NOMO-1 (cell line): Measurements from ENCODE around the gene P4HA1.
"Not testable (repeated sequence)": the region's sequence is repeated elsewhere in the genome, so short reads cannot be mapped to it uniquely, and the experiment has no call there.

Experiments used
- DNase-seq, 2 experiments: peaks; one replicate each; lab custom pipeline; 2025; ENCODE audit not compliant: unreplicated experiment in 2 of 2; lab: John Stamatoyannopoulos, UW

P4HA1 gene

DNA sequence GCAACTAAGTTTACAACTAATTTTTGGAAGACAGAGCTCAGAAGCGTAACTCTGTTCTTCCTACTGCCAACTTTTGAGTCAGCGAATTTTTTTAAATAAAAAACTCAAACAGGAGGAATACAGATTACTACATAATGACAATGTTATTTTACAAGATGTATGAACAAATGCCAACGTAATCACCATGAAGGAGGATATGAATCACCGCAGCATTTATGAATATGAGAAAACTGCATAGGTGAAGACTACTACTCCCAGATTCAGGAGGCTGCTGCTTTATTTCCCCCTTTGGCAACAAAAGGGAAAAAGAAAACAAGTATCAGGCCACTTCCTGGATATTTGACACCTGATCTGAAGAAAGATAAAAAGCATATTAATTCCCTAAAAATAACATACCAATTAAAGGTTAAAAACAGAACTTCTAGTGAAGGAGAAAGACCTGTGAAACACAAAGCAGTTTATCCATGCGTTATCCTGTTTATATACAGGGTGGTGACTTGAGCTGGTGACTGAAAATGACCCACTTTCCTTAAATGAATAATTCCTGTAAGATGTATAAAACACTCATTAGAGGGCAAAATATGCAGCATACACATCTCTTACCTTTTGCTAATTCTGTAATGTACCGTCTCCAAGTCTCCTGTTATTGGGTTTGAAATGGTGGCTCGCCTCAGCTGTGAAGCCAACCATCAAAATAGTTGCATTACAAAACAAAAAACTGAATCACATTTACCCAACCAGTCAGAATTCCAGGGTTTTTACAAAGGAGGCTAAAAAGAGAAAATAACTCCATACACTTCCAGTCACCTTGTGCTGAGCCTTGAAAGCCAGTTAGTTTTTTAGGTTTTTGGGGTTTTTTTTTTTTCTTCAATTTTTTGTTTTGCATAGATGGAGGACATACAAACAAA is 52.0 kb downstream of the P4HA1 start:
- DNase-seq, result no peak

DNA sequence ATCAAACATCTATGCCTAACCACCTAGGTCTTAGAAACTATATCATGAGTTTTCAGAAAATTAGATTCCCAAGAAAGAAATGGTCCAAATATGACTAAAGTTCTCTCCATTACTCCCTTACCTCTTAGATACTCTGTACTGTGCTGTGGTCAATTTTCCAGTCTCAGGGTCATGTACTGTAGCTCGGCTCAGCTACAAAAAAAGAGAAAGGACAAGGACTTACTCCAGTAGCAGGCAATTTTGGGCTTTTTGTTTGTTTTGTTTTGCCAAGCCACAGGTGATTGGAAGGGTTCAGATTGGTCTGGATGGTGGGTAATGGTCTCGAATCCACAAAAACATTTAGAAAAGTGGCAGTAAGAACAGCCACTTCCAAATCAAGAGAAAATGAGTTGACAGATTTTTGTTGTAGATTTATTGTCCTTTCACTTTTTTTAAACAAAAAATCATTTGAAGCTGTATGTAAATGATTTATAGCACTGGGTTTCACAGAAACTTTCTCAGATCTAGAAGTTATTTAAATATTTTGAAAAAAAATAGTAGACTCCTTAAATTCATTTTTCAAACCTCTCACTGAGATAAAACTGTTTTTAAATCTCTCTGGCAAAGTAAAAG is 52.8 kb downstream of the P4HA1 start:
- DNase-seq, result no peak

DNA sequence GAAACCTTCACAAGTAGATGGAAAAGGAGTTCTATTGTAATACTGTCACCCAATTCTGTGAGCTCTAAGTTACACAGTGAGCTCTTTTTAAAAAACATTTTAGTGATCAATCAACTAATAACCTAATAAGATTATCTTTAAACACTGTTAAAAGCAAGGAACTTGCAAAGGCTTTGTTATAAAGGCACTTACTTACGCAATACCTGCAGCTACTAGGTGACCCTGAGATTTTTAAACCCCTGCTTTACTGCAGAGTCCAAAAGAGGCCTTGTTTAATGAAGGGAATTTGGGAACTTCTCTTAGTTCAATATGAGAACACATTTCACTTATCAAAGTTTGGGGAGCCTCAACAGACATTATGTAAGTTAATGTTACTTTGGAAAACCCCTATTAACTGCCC is 53.3 kb downstream of the P4HA1 start:
- no peak for DNase-seq

DNA sequence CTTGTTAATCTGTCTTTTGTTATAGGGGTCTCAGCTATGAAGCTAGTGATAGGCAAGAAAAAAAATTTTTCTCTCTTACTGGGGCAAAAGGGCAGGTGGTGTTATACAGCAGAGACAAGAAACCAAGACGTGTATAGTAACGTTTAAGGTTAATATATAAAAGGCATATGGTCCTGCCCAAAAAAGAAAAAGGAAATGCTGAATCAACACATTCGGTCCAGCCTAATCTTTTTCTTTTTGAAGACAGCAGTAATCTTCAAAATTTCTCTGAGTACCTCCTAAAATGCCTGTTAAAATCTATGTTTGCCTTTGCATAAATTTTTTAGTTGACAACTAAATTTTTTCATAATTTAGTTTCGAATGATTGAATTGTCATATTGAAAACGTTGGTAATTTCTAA is 54.5 kb downstream of the P4HA1 start:
- no peak for DNase-seq

- no peak for DNase-seq
Observed at GRCh38 chr10:73039635-73040034, 57.0 kb downstream of the P4HA1 start.

GRCh38 chr10:73036285-73036684 is 60.4 kb downstream of the P4HA1 start:
- not testable (repeated sequence) for DNase-seq

GRCh38 chr10:73032536-73032935 is 64.1 kb downstream of the P4HA1 start:
- DNase-seq, result no peak

DNA sequence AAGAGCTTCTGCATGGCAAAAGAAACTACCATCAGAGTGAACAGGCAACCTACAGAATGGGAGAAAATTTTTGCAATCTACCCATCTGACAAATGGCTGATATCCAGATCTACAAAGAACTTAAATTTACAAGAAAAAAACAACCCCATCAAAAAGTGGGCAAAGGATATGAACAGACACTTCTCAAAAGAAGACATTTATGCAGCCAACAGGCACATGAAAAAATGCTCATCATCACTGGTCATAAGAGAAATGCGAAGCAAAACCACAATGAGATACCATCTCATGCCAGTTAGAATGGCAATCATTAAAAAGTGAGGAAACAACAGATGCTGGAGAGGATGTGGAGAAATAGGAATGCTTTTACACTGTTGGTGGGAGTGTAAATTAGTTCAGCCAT is 70.0 kb downstream of the P4HA1 start:
- not testable (repeated sequence) for DNase-seq

DNA sequence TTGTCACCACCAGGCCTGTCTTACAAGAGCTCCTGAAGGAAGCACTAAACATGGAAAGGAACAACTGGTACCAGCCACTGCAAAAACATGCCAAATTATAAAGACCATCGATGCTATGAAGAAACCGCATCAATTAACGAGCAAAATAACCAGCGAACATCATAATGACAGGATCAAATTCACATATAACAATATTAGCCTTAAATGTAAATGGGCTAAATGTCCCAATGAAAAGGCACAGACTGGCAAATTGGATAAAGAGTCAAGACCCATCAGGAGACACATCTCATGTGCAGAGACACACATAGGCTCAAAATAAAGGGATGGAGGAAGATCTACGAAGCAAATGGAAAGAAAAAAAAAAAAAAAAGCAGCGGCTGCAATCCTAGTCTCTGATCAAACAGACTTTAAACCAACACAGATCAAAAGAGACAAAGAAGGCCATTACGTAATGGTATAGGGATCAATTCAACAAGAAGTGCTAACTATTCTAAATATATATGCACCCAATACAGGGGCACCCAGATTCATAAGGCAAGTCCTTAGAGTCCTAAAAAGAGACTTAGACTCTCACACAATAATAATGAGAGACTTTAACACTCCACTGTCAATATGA is 73.1 kb downstream of the P4HA1 start:
- DNase-seq, result not testable (repeated sequence)

GRCh38 chr10:73022961-73023360 is 73.7 kb downstream of the P4HA1 start:
- DNase-seq, result not testable (repeated sequence)

DNA sequence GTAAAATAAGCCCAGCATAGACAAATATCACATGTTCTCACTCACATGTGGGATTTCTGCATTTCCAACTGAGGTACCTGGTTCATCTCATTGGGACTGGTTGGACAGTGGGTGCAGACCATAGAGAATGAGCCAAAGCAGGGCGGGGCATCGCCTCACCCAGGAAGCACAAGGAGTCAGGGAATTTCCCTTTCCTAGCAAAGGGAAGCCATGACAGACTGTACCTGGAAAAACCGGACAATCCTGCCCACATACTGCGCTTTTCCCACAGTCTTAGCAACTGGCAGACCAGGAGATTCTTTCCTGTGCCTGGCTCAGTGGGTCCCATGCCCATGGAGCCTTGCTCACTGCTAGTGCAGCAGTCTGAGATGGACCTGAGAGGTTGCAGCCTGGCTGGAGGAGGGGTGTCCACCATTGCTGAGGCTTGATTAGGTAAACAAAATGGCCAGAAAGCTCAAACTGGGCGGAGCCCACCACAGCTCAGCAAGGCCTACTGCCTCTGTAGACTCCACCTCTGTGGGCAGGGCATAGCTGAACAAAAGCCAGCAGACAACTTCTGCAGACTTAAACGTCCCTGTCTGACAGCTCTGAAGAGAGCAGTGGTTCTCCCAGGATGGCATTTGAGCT is 75.0 kb downstream of the P4HA1 start:
- not testable (repeated sequence) for DNase-seq

GRCh38 chr10:73021050-73021449 is 75.6 kb downstream of the P4HA1 start:
- DNase-seq, result no peak

DNA sequence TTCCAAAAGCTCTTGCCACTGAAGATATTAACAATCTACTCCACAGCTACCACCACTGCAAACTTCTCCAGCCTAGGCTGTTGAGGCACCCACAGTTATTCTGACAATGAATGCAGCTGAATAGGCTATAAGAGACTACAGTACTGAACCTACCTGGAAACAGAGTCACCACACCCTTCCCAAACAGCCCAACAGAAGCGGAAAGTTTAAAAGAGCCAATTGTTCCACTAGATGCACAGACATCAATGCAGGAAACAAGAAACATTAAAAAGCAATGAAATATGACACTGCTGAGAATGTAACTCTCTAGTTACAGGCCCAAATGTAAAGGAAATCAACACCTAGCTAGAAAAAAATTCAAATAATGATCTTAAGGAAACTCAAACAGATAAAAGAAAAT is 77.6 kb downstream of the P4HA1 start:
- DNase-seq, result no peak

GRCh38 chr10:73018632-73019031 is 78.0 kb downstream of the P4HA1 start:
- DNase-seq, result no peak

GRCh38 chr10:73017955-73018480 is 78.6 kb downstream of the P4HA1 start:
- DNase-seq, result no peak

- no peak for DNase-seq
Observed at GRCh38 chr10:73015779-73016178, 80.9 kb downstream of the P4HA1 start.

DNA sequence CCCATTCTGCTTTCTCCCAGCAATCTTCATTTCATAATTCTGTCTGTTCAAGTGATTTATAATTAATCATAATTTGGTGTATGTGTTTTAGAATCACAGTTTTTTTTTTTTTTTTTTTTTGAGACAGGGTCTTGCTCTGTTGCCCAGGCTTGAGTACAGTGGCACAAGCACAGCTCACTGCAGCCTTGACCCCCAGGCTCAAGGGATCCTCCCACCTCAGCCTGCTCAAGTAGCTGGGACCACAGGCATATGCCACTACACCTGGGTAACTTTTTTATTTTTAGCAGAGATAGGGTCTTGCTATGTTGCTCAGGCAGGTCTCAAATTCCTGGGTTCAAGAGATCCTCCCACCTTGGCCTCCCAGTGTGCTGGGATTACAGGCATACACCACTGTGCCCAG is 92.8 kb downstream of the P4HA1 start:
- DNase-seq, result no peak

- DNase-seq, result no peak
Observed at GRCh38 chr10:73000973-73001372, 95.7 kb downstream of the P4HA1 start.

DNA sequence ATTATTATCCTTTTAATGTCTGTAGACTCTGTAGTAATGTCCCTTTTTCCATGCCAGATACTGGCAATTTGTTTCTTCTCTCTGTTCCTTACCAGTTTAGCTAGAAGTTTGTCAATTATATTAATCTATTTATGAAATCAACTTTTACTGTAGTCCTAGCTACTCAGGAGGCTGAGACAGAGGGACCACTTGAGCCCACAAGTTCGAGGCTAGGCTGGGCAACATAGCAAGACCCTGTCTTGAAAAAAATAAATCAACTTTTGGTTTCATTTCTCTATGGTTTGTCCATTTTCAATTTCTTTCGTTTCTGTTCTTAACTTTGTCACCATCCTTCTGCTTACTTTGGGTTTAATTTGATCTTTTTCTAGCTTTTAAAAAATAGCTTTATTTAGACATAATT is 99.6 kb downstream of the P4HA1 start:
- no peak for DNase-seq

GRCh38 chr10:72995459-72995858 is 101.2 kb downstream of the P4HA1 start:
- not testable (repeated sequence) for DNase-seq

DNA sequence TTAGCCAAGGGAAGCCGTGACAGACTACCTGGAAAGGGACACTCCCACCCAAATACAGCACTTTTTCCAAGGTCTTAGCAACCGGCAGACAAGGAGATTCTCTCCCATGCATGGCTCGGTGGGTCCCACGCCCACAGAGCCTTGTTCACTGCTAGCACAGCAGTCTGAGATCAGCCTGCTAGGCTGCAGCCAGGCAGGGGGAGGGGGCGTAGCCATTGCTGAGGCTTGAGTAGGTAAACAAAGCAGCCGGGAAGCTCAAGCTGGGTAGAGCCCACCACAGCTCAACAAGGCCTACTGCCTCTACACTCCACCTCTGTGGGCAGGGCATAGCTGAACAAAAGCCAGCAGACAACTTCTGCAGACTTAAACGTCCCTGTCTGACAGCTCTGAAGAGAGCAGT is 106.9 kb downstream of the P4HA1 start:
- DNase-seq, result not testable (repeated sequence)
